HK-2 (cell line): Measurements from ENCODE around the gene KAZN.

Experiments
- DNase-seq: peaks from one replicate; pipeline ENCODE4 v3.0.0-alpha.2; 2018; ENCODE audit not compliant: unreplicated experiment

The KAZN gene

DNA sequence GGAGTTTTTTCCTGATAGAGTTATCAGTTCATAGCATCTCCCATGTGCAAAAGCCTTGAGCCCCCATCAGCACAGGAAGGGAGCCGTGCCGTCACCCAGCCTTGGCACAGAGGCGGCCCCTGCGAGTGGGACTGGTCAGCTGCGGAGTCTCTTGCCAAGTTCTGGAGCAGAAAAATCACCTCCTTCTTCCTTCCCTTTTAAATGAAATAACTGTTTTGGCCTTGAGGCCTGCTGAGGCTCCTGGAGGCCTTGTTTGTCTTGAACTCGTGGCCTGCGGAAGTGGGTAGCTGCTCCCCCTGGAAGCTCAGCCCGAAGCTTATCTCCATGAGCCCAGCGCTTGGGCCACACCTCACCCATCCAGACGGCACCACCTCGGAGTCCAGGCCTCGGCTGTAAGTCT lies 409.4 kb downstream of the KAZN start:
- DNase-seq: no peak

DNA sequence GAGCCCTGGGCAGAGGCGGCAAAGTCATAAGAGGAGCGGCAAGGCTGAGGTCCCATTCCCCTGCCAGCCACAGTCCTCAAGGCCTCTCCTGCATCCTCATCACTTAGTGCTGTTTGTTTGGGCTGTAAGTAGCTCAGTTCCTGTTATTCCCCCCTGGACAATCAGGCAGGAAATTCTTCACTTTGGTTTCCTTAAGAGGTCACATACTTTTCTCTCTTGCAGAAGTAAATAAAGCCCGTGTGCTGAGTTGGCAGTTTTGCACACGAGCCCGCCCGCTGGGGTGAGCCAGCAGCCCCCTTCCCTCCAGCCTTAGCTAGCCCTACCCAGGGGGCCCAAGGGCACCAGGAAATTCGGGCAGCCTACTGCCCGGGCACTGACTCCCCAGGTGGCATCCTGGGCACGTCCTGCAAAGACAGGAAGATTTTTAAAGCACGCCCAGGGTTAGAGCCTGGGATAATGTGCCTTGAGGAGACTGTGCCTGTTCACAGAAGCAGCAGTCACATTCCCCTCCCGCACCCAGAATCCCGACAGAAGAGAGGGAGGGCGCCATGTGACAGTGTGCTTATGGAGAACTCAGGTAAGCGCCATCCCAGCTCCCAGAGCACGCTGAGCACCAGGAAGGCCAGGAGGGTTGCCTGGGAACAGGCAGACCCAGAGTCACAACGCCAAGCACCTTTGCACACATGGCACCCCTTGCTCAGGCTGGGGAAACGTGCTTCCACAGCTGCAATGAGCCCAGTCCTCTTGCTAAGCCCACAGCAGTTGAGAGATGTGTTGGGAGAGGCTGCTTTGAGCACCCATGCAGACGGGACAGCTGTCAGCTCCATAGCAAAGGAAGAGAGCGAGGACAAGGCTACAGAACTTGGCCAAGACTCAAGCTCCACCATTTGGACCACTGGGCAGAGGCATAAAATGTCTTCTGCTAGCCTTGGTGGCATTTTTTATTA lies 410.6 kb downstream of the KAZN start:
- no peak for DNase-seq

DNA sequence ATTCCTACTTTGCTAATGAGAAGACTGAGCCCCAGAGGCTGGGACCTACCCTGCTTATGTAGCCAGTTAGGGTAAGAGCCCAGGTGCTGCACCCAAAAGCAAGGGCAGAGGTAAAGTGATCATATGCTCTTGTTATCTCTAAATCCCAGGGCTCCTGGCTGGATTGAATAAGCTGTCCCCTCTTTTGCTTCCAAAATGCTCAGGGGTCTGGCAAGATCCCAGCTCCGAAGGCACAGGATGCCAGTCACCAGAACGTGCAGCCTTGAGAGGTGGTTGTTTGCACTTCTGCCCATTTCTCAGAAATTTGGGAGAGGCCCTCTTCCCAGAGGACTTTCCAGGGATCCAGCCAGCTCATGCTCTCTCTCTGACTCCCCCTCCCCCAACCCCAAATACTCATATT lies 412.7 kb downstream of the KAZN start:
- no peak for DNase-seq

DNA sequence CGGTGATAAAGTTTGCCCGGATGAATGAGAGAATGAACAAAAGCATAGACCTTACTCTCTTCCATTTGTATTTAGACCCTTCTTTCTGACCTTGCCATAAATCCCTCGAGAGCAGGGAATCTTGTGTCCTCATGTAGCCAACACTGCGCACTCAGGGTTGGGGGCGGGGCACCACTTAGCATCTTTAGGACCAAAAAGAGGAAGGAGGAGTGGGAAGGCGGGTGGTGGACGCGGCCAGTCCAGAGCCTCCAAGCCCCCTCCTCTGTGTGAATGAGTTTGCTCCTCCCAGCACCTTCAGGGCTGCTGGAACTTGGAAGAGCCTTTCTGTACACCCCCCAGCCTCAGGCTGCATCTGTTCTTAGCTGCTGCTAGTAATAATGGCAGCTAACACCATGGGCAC lies 413.2 kb downstream of the KAZN start:
- no peak for DNase-seq

DNA sequence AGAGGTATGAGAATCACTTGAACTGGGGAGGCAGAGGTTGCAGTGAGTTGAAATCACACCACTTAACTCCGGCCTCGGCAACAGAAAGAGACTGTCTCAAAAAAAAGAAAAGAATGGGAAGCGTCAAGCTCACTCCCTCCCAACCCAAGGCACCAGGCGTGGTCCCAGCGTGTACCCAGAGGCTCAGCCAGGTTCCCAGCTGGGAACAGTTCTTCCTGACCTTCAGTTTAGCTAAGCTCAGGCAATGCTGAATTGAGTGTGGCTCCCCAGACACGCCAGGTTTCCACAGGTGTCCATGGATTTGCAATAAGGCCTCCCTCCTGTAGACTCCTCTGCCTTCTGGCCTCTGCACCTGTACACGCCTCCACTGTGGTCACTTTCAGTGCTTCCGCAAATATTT lies 414.3 kb downstream of the KAZN start:
- DNase-seq: no peak

DNA sequence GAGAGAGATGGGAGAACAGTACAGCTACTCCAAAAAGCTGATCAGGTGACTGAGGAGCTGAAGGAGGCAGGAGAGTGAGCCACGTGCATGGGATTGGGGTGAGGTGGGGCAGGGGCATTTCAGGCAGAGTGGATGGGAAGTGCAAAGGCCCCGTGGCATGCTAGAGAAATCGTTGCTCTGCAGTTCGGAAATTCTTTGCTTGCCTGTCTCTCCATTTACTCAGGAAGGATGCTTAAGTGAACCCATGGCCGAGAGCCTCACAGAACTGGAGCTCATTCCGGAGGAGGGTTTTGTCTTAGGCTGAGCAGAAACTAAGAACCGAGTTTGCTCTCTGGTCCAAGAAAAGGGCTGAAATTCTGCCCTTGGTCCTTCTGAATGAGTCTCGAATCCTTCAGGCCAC lies 415.3 kb downstream of the KAZN start:
- DNase-seq: no peak

DNA sequence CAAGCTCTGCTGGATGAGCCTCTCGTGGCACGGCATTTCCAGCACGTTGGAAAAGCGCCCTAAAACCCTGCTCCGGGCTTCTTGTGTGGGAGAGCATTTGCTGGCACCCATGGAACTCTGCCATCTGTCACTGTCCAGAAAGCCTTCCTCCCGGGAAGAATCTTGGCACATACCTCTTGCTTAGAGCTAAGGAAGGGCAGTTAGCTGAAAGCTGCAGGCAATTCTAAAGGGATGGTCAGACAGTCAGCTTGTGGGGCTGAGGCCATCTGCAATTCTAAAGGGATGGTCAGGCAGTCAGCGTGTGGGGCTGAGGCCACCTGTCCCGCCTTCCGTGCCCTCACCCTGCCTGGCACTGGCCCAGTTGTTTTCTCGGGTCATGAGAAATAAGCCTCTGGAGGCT lies 416.0 kb downstream of the KAZN start:
- DNase-seq: no peak

DNA sequence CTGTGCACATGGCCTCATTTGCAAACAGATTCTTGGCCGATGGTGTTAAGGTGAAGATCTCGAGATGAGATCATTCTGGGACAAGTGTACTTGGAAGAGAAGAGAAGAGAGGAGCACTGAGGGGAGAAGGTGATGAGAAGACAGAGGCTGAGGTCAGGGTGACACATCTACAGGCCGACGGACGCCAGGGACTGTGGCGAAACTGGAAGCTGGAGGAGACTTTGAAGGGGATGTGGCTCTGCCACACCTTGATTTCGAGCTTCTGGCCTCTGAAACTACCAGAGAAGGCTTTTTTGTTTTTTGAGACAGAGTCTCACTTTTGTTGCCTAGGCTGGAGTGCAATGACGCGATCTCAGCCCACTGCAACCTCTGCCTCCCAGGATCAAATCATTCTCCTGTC lies 417.5 kb downstream of the KAZN start:
- no peak for DNase-seq

DNA sequence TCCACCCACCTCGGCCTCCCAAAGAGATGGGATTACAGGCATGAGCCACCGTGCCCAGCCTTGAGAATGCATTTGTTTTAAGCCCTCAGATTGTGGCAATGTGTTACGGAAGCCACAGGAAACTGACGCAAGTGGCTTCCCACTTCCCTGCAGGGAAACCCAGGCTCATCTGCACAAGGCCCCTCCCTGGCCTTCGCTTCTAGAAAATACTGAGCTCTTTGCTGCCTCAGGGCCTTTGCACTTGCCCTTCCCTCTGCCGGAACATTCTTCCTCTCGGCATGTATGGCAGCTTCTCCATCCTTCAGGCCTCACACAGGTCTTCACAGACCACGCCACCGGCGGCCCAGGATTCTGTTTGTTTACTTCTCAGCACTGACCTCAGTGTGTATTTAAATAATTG lies 418.0 kb downstream of the KAZN start:
- DNase-seq: no peak

DNA sequence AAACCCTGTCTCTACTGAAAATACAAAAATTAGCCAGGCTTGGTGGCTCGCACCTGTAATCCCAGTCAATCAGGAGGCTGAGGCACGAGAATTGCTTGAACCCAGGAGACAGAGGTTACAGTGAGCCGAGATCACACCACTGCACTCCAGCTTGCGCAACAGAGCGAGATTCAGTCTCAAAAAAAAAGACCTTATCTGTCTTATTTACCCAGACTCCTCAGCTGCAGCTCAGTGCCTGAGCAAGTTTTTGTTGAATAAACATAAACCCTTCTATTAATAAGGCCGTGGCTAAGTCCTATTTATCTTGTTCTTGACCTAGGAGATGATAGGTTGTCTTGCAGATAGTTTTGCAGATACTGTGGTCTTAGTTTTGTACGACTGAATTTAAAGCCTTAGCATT lies 418.6 kb downstream of the KAZN start:
- DNase-seq: no peak

DNA sequence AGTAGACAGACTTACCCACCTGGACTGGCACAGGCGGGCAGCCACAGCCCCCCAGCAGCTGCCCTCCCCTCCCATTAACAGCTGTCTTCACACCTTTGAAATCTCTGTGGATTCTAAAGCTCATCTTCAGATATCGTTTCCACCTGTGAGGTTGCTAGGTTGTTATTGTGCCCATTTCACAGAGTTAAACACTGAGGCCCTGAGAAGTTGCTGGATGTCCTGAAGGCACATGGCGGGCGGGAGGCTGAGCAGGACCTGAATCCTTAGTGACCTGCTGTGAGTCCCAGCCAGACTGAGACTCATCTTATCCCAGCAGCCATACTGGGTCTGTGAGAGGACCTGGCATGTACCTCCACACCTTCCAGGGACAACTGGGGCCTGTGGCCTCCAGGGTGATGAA lies 420.3 kb downstream of the KAZN start:
- DNase-seq: no peak

DNA sequence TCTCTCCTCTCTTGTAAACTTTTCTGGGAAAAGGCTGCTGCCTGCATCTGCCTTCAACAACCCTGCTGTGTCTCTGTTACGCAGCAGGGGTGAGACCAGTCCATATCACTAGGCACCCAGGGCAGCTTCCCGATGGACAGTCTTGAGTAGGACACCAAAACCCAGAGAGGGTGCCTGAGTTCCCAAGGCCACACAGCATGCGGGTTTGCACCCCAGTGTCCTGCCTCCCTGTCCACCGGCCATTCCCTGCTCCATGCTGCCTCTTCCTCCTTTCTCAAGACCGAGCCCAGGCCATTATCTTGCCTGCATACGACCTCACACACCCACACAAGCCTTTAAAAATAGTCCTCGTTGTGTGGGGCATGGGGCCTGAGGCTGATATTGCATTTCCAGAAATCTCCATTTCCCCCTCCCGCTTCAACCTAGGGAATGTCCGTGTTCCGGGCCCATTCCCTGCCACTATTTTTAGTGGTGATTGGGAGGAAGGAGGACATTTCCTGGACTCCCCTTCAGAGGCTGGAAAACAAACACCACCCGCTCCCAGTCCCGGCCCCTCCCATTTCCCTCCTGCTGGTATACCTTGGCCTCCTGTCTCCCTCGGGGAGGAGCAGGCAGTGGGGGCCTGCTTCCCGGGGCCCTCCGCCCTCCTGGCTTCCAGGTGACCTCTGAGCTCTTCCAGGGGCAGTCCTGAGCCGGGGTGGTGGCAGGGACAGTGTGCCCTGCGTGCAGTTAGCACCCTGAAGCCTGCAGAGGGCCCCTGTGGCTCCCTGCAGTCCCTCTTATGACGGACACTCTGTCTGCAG lies 422.7 kb downstream of the KAZN start:
- DNase-seq: no peak

DNA sequence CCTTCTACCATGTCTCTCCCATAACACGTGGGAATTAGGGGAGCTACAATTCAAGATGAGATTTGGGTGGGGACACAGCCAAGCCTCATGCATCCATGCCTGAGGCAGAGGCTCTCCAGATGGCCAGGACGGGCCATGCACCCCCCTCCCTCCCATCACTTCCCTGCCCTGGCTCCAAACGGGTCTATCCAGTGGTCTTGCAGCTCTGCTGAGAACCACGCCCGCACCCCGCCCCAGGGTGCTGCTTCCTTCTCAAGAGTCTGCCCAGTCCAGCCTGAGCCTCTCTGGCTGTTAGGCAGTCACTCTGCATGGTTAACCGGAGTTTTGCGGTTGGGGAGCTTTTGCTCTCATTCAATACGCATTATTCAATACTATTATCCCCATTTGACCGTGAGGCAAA lies 423.6 kb downstream of the KAZN start:
- no peak for DNase-seq

DNA sequence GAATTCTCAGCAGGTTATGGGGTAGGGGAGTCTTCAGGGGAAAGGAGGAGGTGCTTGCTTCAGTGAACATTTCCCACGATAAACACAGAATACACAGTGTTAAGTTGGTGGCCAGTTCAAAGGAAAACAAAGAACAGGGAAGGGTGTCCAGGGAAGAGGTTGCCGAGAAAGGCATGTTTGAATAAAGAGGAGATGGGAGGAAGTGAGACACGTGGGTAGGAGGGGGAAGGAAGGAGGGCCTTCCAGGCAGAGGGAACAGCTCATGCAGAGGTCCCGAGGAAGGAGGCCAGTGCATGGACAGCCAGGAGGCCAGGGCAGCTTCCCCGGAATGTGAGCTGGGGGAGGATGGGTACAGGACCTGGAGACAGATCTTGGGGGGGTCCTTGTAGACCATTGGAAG lies 424.7 kb downstream of the KAZN start:
- DNase-seq: no peak

DNA sequence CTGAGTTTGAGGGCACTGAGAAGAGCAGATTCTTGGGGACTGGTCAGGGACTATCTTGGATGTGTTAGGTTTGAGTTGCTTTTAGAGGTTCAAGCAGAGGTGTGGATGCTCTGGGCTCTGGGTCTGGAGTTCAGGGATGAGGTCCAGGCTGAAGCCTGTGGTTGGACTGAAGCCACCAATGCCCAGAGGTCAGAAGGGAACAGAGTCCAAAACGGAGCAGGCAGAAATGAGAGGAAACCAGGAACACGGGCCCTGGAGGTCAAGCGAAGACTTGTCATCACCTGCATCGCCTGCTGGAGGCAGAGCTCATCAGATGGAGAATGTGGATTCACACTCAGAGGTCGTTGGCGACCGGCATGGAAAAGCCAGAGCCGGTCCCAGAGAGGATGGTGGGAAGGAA lies 425.5 kb downstream of the KAZN start:
- DNase-seq: no peak

DNA sequence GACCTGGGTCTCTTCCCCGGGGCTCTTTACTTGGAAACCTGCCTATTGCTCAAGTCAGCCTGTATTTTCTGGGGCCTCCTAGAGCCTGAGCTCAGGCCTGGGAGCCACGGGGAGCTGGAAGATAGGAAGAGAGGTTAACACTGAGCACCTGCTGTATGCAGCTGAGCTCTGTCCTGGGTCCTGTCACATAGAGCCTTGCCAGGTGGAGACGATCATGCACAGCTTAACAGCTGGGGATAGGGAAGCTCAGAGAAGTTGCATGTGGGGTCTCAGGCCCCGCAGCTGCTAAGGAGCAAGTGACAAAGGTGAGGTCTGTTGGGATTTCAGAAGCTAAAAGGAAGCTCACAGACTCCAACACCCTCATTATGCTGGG lies 427.6 kb downstream of the KAZN start:
- DNase-seq: no peak

DNA sequence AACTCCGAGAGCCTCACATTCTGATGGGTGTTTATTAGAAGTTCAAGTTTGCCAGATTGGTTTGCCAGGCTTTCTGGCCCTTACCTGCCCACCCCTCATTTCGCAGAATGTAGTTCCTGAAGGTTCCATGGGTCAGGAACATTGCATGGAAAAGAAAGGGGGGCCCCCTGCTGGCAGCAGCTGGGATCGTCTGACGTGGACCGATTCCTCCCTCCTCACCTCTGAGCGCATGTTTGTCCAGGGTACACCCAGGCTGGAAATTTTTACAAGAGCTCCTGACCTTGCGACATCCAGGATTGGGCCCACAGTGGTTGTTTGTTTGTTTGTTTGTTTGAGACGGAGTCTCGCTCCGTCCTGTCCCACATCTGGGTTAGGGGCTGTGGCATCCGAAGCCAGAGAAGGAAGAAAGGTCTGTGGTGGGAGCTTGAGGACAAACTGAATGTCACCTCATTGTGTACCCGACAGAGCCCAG lies 429.1 kb downstream of the KAZN start:
- peak; percentile 88 for DNase-seq

DNA sequence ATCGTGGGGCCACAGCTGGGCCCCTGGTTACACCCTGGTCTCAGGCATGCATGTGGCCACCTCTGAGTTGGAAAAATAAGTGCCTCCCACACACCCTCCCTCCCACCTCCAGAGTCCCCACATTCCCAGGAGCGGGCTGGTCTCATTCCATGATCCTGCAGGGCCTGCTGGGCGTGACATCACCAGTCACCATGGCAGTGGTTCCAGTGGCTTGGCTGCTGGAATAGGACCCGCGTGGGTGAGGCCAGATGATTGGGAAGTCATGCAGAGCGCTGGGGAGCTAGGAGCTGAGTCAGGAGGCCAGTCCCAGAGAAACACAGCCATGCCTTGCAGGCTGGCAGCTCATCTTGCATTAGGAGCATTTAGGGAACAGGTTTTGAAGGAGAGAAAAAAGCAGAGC lies 429.6 kb downstream of the KAZN start:
- peak; percentile 97 for DNase-seq

DNA sequence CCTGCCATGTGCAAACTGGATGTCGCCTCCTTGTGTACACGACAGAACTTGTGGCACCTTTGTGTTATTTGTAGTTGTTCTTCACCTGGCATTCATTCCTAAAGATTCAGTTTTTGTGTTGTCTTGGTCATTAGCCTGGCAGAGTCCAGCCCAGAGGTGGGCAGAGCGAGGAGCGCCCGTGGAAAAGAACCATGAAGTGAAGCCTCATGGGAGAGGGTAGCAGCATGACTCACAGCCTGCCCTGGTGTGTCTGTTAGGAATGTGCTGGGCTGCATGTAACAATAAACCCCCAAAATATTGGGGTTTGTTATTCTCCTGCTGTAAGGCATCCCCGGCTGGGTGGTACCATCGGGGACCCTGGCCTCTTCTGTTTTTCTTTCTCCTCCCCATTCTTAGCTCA lies 430.1 kb downstream of the KAZN start:
- DNase-seq: no peak

DNA sequence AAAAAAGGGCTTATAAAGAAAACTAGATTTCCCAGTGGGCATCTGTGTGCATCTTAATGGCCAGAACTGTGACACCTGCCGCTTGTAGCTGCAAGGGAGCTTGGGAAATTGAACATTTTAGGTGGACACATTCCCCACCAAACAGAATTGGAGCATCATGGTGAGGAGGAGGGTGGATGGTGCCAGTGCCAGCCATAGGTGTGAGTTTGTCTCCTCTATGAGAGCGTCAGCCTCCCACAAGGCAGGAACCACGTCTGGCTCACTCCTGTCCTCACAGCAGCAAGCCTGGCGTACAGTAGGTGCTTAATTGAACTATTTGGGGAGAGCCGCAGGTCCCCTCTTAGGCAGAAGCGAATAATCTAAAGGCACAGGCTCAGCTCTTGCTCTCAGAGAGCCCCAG lies 430.6 kb downstream of the KAZN start:
- no peak for DNase-seq

DNA sequence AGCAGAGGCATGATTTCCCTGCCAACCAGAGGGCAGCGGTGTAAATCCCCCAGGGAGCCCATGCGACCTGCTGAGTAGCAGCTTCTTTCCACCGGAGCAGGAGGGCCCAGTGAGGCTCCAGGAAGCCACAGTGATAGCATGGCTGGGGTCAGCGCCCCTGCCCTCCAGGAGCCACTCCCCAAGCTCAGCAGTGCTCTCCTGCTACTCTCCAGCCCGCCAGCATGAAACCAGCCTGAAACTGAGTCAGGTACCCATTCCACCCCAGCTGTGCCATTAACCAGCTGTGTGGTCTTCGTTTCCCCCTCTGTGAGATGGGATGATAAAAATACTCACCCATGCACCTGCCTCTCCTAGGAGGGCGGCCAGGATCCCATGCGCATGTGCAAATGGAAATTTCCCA lies 431.3 kb downstream of the KAZN start:
- no peak for DNase-seq

DNA sequence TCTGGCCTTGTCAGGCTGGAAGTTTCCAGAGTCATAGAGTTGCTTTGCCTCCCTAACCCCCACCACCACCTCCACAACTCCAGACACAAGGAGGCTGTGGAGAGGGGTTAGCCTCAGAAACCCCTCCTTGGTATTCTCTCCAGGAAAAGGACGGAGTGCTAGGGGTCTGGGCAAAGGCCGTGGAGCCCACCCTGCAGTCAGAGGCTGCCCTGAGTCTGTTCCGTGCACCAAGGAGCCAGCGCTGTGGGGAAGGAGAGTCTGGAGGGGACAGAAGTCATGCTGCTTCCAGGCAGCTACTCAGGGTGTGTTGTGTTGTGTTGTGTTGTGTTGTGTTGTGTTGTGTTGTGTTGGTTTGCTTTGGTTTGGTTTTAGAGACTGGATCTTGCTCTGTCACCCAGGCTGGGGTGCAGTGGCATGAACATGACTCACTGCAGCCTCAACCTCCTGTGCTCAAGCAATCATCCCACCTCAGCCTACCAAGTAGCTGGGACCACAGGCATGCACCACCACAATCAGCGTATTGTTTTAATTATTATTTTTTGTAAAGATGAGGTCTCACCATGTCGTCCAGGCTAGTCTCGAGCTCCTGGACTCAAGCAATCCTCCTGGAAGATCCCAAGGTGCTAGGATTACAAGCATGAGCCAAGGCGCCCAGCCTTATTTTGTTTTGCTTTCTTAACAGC lies 432.9 kb downstream of the KAZN start:
- DNase-seq: no peak

DNA sequence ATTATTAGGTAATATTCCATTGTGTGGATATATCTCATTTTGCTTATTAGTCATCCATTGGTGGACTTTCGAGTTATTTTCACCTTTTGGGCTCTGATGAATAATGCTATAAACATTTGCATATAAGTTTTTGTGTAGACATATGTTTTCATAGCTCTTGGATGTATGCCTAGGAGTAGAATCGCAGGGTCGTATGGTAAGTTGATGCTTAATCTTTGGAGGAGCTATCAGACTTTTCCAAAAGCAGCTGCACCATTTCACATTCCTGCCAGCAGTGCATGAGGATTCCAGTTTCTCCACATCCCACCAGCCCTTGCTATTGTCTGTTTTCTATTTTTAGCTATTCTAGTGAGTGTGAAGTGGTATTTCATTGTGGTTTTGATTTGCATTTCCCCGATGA lies 434.8 kb downstream of the KAZN start:
- peak; percentile 18 for DNase-seq
